Astrocyte of the spinal cord (primary cell): ENCODE data around the gene SART3.
"Not testable (repeated sequence)": the region's sequence is repeated elsewhere in the genome, so short reads cannot be mapped to it uniquely, and the experiment has no call there.

Experiments used
- DNase-seq: peaks from one replicate; pipeline ENCODE4 v3.0.0; 2011; ENCODE audit warnings: low read depth, low spot score
- H3K4me3 ChIP-seq: 2 replicates; pipeline ENCODE4 v1.5.1; 2011; ENCODE audit warnings: low read depth, mild to moderate bottlenecking, low read length, moderate library complexity
- in situ Hi-C: cut with HindIII; loops from 2 replicates; pipeline ENCODE4 v1.10.0; 2017; ENCODE audit warnings: low sequenced_read_pairs
- TF ChIP-seq, protein P1 (sequence below): IDR thresholded peaks from 2 replicates; pipeline ENCODE4 v1.5.1; 2012; ENCODE audit warnings: low read depth, mild to moderate bottlenecking, low read length, inconsistent platforms

SART3 gene

DNA sequence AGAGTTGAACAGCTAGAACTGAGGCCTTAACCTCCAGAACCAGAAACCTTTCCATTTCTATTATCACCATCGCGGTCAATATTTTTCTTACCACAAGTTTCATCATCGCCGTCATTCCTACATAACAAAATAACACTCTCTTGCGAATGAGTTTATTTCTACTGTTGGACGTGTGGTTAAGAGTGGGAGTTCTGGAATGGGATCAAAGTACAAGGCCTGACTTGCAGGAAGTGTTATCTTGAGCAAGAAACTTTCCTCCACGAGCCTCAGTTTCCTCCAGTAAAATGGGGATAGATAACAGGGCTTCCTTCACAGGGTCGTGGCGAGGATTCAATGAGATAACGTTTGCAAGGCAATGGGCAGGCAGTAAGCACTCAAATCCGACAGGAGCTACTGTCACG lies 652 bp downstream of the SART3 start:
- TF ChIP-seq, protein P1, sequence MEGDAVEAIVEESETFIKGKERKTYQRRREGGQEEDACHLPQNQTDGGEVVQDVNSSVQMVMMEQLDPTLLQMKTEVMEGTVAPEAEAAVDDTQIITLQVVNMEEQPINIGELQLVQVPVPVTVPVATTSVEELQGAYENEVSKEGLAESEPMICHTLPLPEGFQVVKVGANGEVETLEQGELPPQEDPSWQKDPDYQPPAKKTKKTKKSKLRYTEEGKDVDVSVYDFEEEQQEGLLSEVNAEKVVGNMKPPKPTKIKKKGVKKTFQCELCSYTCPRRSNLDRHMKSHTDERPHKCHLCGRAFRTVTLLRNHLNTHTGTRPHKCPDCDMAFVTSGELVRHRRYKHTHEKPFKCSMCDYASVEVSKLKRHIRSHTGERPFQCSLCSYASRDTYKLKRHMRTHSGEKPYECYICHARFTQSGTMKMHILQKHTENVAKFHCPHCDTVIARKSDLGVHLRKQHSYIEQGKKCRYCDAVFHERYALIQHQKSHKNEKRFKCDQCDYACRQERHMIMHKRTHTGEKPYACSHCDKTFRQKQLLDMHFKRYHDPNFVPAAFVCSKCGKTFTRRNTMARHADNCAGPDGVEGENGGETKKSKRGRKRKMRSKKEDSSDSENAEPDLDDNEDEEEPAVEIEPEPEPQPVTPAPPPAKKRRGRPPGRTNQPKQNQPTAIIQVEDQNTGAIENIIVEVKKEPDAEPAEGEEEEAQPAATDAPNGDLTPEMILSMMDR: no peak
- peak; percentile 37 for DNase-seq
- H3K4me3 ChIP-seq: peak overlapping the region; percentile 99
- in situ Hi-C loops: no loop called here

GRCh38 chr12:108559748-108560147 lies 1.2 kb downstream of the SART3 start:
- TF ChIP-seq, protein P1: no peak
- H3K4me3 ChIP-seq: peak overlapping the region; percentile 99
- no peak for DNase-seq
- in situ Hi-C loops: no loop called here

- TF ChIP-seq, protein P1: no peak
- no peak overlapping the region for H3K4me3 ChIP-seq
- DNase-seq: no peak
- in situ Hi-C loops: no loop called here
These were observed 1.8 kb downstream of the SART3 start for GRCh38 chr12:108559007-108559655.

DNA sequence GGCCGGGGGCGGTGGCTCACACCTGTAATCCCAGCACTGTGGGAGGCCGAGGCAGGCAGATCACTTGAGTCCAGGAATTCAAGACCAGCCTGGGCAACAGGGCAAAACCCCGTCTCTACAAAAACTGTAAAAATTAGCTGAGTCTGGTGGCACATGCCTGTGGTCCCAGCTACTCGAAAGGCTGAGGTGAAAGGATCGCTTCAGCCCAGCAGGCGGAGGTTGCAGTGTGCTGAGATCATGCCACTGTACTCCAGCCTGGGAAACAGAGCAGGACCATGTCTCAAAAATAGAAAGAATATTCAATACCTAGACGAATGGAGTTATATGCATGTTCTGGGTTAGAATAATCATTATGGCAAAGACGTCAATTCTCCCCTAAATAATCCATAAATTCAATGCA lies 5.6 kb downstream of the SART3 start:
- H3K4me3 ChIP-seq, DNase-seq, in situ Hi-C loops: not testable (repeated sequence)

DNA sequence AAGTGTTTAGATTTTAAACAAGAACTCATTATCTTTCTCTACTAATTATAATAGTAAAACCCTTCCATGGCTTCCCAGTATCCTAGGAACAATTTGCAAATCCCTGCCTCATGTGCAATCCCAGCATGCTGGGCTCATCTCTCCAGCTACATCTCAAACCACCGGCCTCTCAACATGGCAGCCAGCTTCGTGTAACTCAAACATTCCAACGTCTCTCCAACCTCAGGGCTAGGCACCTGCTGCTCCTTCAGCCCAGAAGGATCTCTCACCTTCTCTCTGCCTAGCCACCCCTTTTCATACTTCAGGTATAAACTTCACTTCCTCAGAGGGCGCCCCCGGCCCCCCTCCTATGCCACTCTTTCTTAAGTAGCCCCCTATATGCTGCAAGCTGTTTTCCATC lies 7.2 kb downstream of the SART3 start:
- in situ Hi-C loops: no loop called here
- H3K4me3 ChIP-seq: no peak overlapping the region
- DNase-seq: no peak
- TF ChIP-seq, protein P1: no peak

DNA sequence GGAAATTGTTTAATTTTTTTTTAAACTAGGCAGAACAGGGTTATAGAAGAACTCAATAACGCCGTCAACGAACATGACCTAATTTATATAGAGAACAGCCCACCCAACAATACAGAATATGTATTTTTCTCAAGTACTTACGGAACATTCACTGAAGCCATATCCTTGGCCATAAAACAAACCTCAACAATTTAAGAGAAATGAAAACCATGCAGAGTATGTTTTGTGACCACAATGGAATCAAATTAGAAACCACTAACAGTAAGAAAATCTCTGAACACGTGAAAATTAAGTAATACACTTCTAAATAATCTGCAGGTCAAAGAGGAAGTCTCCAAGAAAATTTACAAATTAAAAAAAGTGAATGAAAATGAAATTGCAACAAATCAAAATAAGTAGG lies 9.4 kb downstream of the SART3 start:
- DNase-seq: peak; percentile 72
- H3K4me3 ChIP-seq: no peak overlapping the region
- in situ Hi-C loops: no loop called here
- TF ChIP-seq, protein P1: no peak

- TF ChIP-seq, protein P1: no peak
- in situ Hi-C loops: no loop called here
- no peak for DNase-seq
- H3K4me3 ChIP-seq: no peak overlapping the region
These were observed 11.9 kb downstream of the SART3 start for GRCh38 chr12:108548954-108549521.
